Activated CD4-positive, alpha-beta T cell treated with anti-CD3 and anti-CD28 coated beads, Interleukin-2, amount 50 U/mL, for 16 hours (primary cell): ENCODE measurements around the gene AFF3.

Source experiments
- DNase-seq: peaks from one replicate; pipeline ENCODE4 v3.0.0-alpha.2; 2020

Gene AFF3

GRCh38 chr2:100039291-100039980, 103.0 kb downstream of the AFF3 start:
- no peak for DNase-seq

- DNase-seq, result no peak
Observed at GRCh38 chr2:100038011-100038410, 104.4 kb downstream of the AFF3 start.

GRCh38 chr2:100036793-100037192, 105.6 kb downstream of the AFF3 start:
- no peak for DNase-seq

GRCh38 chr2:100036026-100036425, 106.4 kb downstream of the AFF3 start:
- no peak for DNase-seq

GRCh38 chr2:100034431-100034830, 108.0 kb downstream of the AFF3 start:
- no peak for DNase-seq

GRCh38 chr2:100033976-100034375, 108.4 kb downstream of the AFF3 start:
- DNase-seq, result no peak

GRCh38 chr2:100031604-100032003, 110.8 kb downstream of the AFF3 start:
- no peak for DNase-seq

GRCh38 chr2:100029460-100029859, 112.9 kb downstream of the AFF3 start:
- no peak for DNase-seq

GRCh38 chr2:100021791-100022340, 120.5 kb downstream of the AFF3 start:
- no peak for DNase-seq

GRCh38 chr2:100019499-100019898, 122.9 kb downstream of the AFF3 start:
- no peak for DNase-seq

- DNase-seq, result no peak
Observed at GRCh38 chr2:100018341-100019193, 123.8 kb downstream of the AFF3 start.

GRCh38 chr2:100017633-100018032, 124.8 kb downstream of the AFF3 start:
- DNase-seq, result no peak

GRCh38 chr2:100016756-100017155, 125.6 kb downstream of the AFF3 start:
- no peak for DNase-seq

GRCh38 chr2:100015849-100016248, 126.5 kb downstream of the AFF3 start:
- no peak for DNase-seq

GRCh38 chr2:100013892-100014677, 128.3 kb downstream of the AFF3 start:
- no peak for DNase-seq

- DNase-seq, result no peak
Observed at GRCh38 chr2:100012561-100012960, 129.8 kb downstream of the AFF3 start.

GRCh38 chr2:100011272-100011731, 131.1 kb downstream of the AFF3 start:
- DNase-seq, result no peak

- no peak for DNase-seq
Observed at GRCh38 chr2:100010606-100011005, 131.8 kb downstream of the AFF3 start.

- no peak for DNase-seq
Observed at GRCh38 chr2:100009743-100010142, 132.6 kb downstream of the AFF3 start.

GRCh38 chr2:100008956-100009355, 133.4 kb downstream of the AFF3 start:
- DNase-seq, result no peak

GRCh38 chr2:100006516-100006915, 135.9 kb downstream of the AFF3 start:
- no peak for DNase-seq

GRCh38 chr2:100004959-100005387, 137.4 kb downstream of the AFF3 start:
- no peak for DNase-seq

- no peak for DNase-seq
Observed at GRCh38 chr2:100004348-100004884, 138.0 kb downstream of the AFF3 start.
